ENCODE results near the gene TMEM143. TPM values are rescaled to one million over a fixed set of nuclear protein-coding genes. Genes with fewer than 3 reads are reported as not detected.
"Not testable (repeated sequence)": the region's sequence is repeated elsewhere in the genome, so short reads cannot be mapped to it uniquely, and the experiment has no call there.

Gene TMEM143
- 1.5 and 2.7 TPM in 2 replicates for total RNA-seq

GRCh38 chr19:48363810-48364597 lies at the start of gene TMEM143, which contains the start of gene SYNGR4:
TMEM143 (minus strand) TSS chr19:48363940; CDS start chr19:48363920, 20 bp downstream.
SYNGR4 (plus strand) TSS chr19:48364367; CDS start chr19:48365843, 1,476 bp downstream.
- peak; percentile 98 for DNase-seq (ENCODE audit: low read depth, low spot score)

- DNase-seq (ENCODE audit: low read depth, low spot score) = no peak
Observed at GRCh38 chr19:48405850-48406249, 42.1 kb upstream of the TMEM143 start.

- no peak for DNase-seq (ENCODE audit: low read depth, low spot score)
Observed at GRCh38 chr19:48405010-48405659, 41.4 kb upstream of the TMEM143 start.

GRCh38 chr19:48403606-48404005 lies 39.9 kb upstream of the TMEM143 start:
- DNase-seq (ENCODE audit: low read depth, low spot score) = no peak

- no peak for DNase-seq (ENCODE audit: low read depth, low spot score)
Observed at GRCh38 chr19:48401287-48401686, 37.5 kb upstream of the TMEM143 start.

- DNase-seq (ENCODE audit: low read depth, low spot score) = no peak
Observed at GRCh38 chr19:48400018-48400742, 36.4 kb upstream of the TMEM143 start.

GRCh38 chr19:48398375-48399235 lies 34.9 kb upstream of the TMEM143 start:
- DNase-seq (ENCODE audit: low read depth, low spot score) = no peak

GRCh38 chr19:48398102-48398374 lies 34.3 kb upstream of the TMEM143 start:
- no peak for DNase-seq (ENCODE audit: low read depth, low spot score)

GRCh38 chr19:48397263-48398101 lies 33.7 kb upstream of the TMEM143 start:
- DNase-seq (ENCODE audit: low read depth, low spot score) = no peak

- no peak for DNase-seq (ENCODE audit: low read depth, low spot score)
Observed at GRCh38 chr19:48396824-48397176, 33.1 kb upstream of the TMEM143 start.

- DNase-seq (ENCODE audit: low read depth, low spot score) = no peak
Observed at GRCh38 chr19:48396016-48396823, 32.5 kb upstream of the TMEM143 start.

GRCh38 chr19:48395499-48395898 lies 31.8 kb upstream of the TMEM143 start:
- no peak for DNase-seq (ENCODE audit: low read depth, low spot score)

- DNase-seq (ENCODE audit: low read depth, low spot score) = no peak
Observed at GRCh38 chr19:48395170-48395455, 31.4 kb upstream of the TMEM143 start.

GRCh38 chr19:48394331-48395169 lies 30.8 kb upstream of the TMEM143 start:
- no peak for DNase-seq (ENCODE audit: low read depth, low spot score)

GRCh38 chr19:48393559-48394330 lies 30.0 kb upstream of the TMEM143 start, which contains the start of gene GRIN2D:
GRIN2D (plus strand) TSS chr19:48393668; CDS start chr19:48398393, 4,725 bp downstream.
- no peak for DNase-seq (ENCODE audit: low read depth, low spot score)

- DNase-seq (ENCODE audit: low read depth, low spot score) = no peak
Observed at GRCh38 chr19:48392860-48393558, 29.3 kb upstream of the TMEM143 start.

- not testable (repeated sequence) for DNase-seq (ENCODE audit: low read depth, low spot score)
Observed at GRCh38 chr19:48392006-48392344, 28.2 kb upstream of the TMEM143 start.
